Body of pancreas (tissue), 4 donors: ENCODE data around the gene PRKAG2. TPM values are rescaled to one million over a fixed set of nuclear protein-coding genes. Genes with fewer than 3 reads are reported as not detected.

ENCODE experiments used
- ATAC-seq: fragments of 150-250 bp; one replicate; pipeline ENCODE4 v1.9.1; 2016
- DNase-seq, 4 donors: peaks; one replicate each; pipeline ENCODE4 v3.0.0-alpha.2; 2019
- H3K27ac ChIP-seq, 4 donors: fragments of 200-600 bp; sonication (generic); 1 replicate in 3 of 4; 2 replicates in 1 of 4; pipeline versions ENCODE4 v1.5.1 to v1.6.1; 2016 to 2019; ENCODE audit warnings: mild to moderate bottlenecking in 1 of 4, mixed read lengths in 1 of 4, moderate library complexity in 1 of 4
- H3K27me3 ChIP-seq, 2 donors: fragments of 200-600 bp; sonication (generic); one replicate each; pipeline ENCODE4 v1.6.0; 2016; ENCODE audit warnings: mild to moderate bottlenecking in 1 of 2
- H3K36me3 ChIP-seq, 2 donors: fragments of 200-600 bp; sonication (generic); replicated peaks in 1 of 2; 2 replicates each; pipeline ENCODE4 v1.5.1; 2016; ENCODE audit warnings: low read depth in 2 of 2; ENCODE audit not compliant: insufficient read depth in 1 of 2
- H3K4me1 ChIP-seq: fragments of 200-600 bp; sonication (generic); one replicate; pipeline ENCODE4 v1.6.0; 2016
- H3K4me3 ChIP-seq, 2 donors: fragments of 200-600 bp; sonication (generic); 1 replicate in 1 of 2; 2 replicates in 1 of 2; pipeline ENCODE4 v1.5.1; 2016 to 2019
- H3K9me3 ChIP-seq, 3 donors: fragments of 200-600 bp; sonication (generic); 1 replicate in 2 of 3; 2 replicates in 1 of 3; pipeline ENCODE4 v1.5.1; 2016
- POLR2A ChIP-seq, 3 donors: fragments of 450-650 bp; IDR thresholded peaks; one replicate each; pipeline ENCODE4 v1.6.1; 2016; ENCODE audit warnings: antibody characterized with exemption in 3 of 3, mild to moderate bottlenecking in 2 of 3
- WGBS, 2 donors: methylation state at CpG; one replicate each; pipeline ENCODE4 v1.1.5; 2017; 5-methylcytosine and 5-hydroxymethylcytosine counted together
- intact Hi-C: fragments of 100-400 bp; cut with DNase I; formaldehyde crosslinking; loops from one replicate; pipeline ENCODE4 v1.15.1; 2023
- total RNA-seq, 2 donors: library from RNA; depleted of rRNA; stranded (reverse); fragments of >200 nt; gene quantifications; one replicate each; pipeline ENCODE4 v1.1.0, GENCODE V29; 2016
- TF ChIP-seq, protein P1 (sequence below), 7 experiments: fragments of 450-650 bp in 4 of 7; fragments of 200-600 bp in 3 of 7; sonication (generic) in 3 of 7; IDR thresholded peaks; one replicate each; pipeline ENCODE4 v1.5.1; 2016 to 2019; ENCODE audit warnings: antibody characterized with exemption in 7 of 7

PRKAG2 gene
- total RNA-seq, 2 donors from 2014 or later, result 9.9 to 24.4 TPM

DNA sequence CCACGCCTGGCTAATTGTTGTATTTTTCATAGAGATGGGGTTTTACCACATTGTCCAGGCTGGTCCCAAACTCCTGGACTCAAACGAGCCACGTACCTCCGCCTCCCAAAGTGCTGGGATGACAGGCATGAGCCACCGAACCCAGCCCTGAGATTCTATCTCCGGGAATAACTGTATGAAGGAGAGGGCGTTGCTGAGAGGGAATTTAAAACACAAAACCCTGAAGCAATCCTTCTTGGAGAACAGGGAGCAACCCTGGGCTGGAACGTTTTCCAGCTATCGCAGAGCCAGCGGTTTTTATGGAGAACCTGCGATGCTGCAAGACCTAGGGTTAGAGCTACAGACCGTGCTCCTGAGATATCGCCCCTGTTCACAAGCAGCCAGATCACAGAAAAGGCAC lies 144.6 kb downstream of the PRKAG2 start:
- WGBS, 2 donors, result 88 to 94% methylated on average over 12 to 13 of the region's 13 CpGs
- Histone ChIP-seq H3K9me3 (no peaks in the 10 kb centered on the region), H3K4me3 (no peak overlapping the region), H3K36me3 (no peaks in the 10 kb centered on the region), H3K4me1 (no peaks in the 10 kb centered on the region), H3K27me3 (no peaks in the 10 kb centered on the region), H3K27ac (no peak overlapping the region)
- intact Hi-C loops, result no loop called here
- no peak for TF ChIP-seq POLR2A (IDR thresholded peaks at IDR 0.05)
- TF ChIP-seq, protein P1, sequence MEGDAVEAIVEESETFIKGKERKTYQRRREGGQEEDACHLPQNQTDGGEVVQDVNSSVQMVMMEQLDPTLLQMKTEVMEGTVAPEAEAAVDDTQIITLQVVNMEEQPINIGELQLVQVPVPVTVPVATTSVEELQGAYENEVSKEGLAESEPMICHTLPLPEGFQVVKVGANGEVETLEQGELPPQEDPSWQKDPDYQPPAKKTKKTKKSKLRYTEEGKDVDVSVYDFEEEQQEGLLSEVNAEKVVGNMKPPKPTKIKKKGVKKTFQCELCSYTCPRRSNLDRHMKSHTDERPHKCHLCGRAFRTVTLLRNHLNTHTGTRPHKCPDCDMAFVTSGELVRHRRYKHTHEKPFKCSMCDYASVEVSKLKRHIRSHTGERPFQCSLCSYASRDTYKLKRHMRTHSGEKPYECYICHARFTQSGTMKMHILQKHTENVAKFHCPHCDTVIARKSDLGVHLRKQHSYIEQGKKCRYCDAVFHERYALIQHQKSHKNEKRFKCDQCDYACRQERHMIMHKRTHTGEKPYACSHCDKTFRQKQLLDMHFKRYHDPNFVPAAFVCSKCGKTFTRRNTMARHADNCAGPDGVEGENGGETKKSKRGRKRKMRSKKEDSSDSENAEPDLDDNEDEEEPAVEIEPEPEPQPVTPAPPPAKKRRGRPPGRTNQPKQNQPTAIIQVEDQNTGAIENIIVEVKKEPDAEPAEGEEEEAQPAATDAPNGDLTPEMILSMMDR (IDR thresholded peaks at IDR 0.05), result no peak
- DNase-seq (no peak), ATAC-seq (no peak)

DNA sequence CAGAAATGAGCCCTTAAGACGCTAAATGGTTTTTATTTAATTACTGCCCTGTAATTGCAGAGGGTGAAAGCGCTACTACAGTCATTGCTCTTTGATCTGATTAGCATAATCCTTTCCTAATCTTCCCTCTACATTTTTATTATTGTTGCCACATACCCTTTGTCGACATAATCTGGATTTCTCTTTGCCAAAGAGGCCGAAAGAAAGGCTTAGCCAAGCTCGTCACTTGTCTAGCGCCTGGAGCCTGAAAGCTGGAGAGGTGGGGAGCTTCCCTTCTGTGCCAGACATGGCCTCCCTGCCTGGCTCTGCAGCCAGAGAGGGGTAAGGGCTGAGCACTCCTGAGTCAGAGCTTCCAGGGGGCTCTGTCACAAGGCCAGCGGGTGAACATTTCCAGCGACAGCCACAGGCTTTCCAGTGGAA lies 145.9 kb downstream of the PRKAG2 start:
- H3K36me3 ChIP-seq, result no peaks in the 10 kb centered on the region
- H3K4me1 ChIP-seq, result no peaks in the 10 kb centered on the region
- H3K27me3 ChIP-seq, result no peaks in the 10 kb centered on the region
- H3K4me3 ChIP-seq, result no peak overlapping the region
- WGBS, 2 donors, result 86 to 90% methylated on average over 8 of the region's 8 CpGs
- intact Hi-C loops, result no loop called here
- TF ChIP-seq POLR2A (IDR thresholded peaks at IDR 0.05), result no peak
- TF ChIP-seq, protein P1 (IDR thresholded peaks at IDR 0.05), result no peak
- H3K9me3 ChIP-seq, result no peaks in the 10 kb centered on the region
- H3K27ac ChIP-seq, result no peak overlapping the region
- ATAC-seq (no peak), DNase-seq (no peak)

GRCh38 chr7:151730591-151730990 lies 146.3 kb downstream of the PRKAG2 start:
- ATAC-seq, result no peak
- TF ChIP-seq, protein P1 (IDR thresholded peaks at IDR 0.05), result no peak
- TF ChIP-seq POLR2A (IDR thresholded peaks at IDR 0.05), result no peak
- H3K36me3 ChIP-seq, result no peaks in the 10 kb centered on the region
- intact Hi-C loops, result no loop called here
- H3K27ac ChIP-seq, result no peak overlapping the region
- H3K4me1 ChIP-seq, result no peaks in the 10 kb centered on the region
- 93 to 96% methylated on average over 9 of the region's 9 CpGs for WGBS, 2 donors
- no peak overlapping the region for H3K4me3 ChIP-seq
- H3K9me3 ChIP-seq, result no peaks in the 10 kb centered on the region
- H3K27me3 ChIP-seq, result no peaks in the 10 kb centered on the region
- DNase-seq, result no peak

- H3K36me3 ChIP-seq, result no peaks in the 10 kb centered on the region
- TF ChIP-seq POLR2A (IDR thresholded peaks at IDR 0.05), result no peak
- TF ChIP-seq, protein P1 (IDR thresholded peaks at IDR 0.05), result no peak
- intact Hi-C loops, result no loop called here
- DNase-seq (no peak), ATAC-seq (no peak)
- no peak overlapping the region for H3K27ac ChIP-seq
- no peaks in the 10 kb centered on the region for H3K27me3 ChIP-seq
- no peak overlapping the region for H3K4me3 ChIP-seq
- H3K9me3 ChIP-seq, result no peaks in the 10 kb centered on the region
- no peaks in the 10 kb centered on the region for H3K4me1 ChIP-seq
- WGBS, 2 donors, result 93 to 97% methylated on average over 11 to 15 of the region's 15 CpGs
Measured at GRCh38 chr7:151729521-151729921, 147.4 kb downstream of the PRKAG2 start.

GRCh38 chr7:151728746-151729145 lies 148.2 kb downstream of the PRKAG2 start:
- Histone ChIP-seq H3K27me3 (no peaks in the 10 kb centered on the region), H3K4me1 (no peaks in the 10 kb centered on the region), H3K4me3 (no peak overlapping the region), H3K9me3 (no peaks in the 10 kb centered on the region), H3K27ac (no peak overlapping the region), H3K36me3 (no peaks in the 10 kb centered on the region)
- 94 to 95% methylated on average over 12 to 14 of the region's 14 CpGs for WGBS, 2 donors
- intact Hi-C loops, result no loop called here
- TF ChIP-seq POLR2A (IDR thresholded peaks at IDR 0.05), result no peak
- TF ChIP-seq, protein P1 (IDR thresholded peaks at IDR 0.05), result no peak
- ATAC-seq (no peak), DNase-seq (no peak)
